Measurements from ENCODE around the gene CFAP298.
"Not testable (repeated sequence)": the region's sequence is repeated elsewhere in the genome, so short reads cannot be mapped to it uniquely, and the experiment has no call there.

Gene CFAP298

GRCh38 chr21:32612075-32612998 is at the start of gene CFAP298:
CFAP298 (minus strand) TSS chr21:32612377; CDS start chr21:32612243, 134 bp downstream.
- peak; percentile 81 for DNase-seq

GRCh38 chr21:32661026-32661782 is 49.0 kb upstream of the CFAP298 start:
- not testable (repeated sequence) for DNase-seq

GRCh38 chr21:32658524-32658923 is 46.3 kb upstream of the CFAP298 start:
- no peak for DNase-seq

- peak; percentile 10 for DNase-seq
Measured at GRCh38 chr21:32653326-32653901, 41.2 kb upstream of the CFAP298 start.

- no peak for DNase-seq
Measured at GRCh38 chr21:32648165-32648564, 36.0 kb upstream of the CFAP298 start.

GRCh38 chr21:32645261-32646182 is 33.3 kb upstream of the CFAP298 start:
- DNase-seq: no peak

- no peak for DNase-seq
Measured at GRCh38 chr21:32641710-32642698, 29.8 kb upstream of the CFAP298 start.

- DNase-seq: no peak
Measured at GRCh38 chr21:32626621-32627196, 14.5 kb upstream of the CFAP298 start.

GRCh38 chr21:32618218-32618617 is 6.0 kb upstream of the CFAP298 start:
- DNase-seq: not testable (repeated sequence)

GRCh38 chr21:32613436-32614043 is 1.4 kb upstream of the CFAP298 start:
- no peak for DNase-seq

GRCh38 chr21:32612999-32613337 is 791 bp upstream of the CFAP298 start:
- DNase-seq: no peak

GRCh38 chr21:32611471-32611997 is 643 bp downstream of the CFAP298 start:
- peak; percentile 33 for DNase-seq

GRCh38 chr21:32610940-32611339 is 1.2 kb downstream of the CFAP298 start:
- DNase-seq: not testable (repeated sequence)

- no peak for DNase-seq
Measured at GRCh38 chr21:32608851-32609250, 3.3 kb downstream of the CFAP298 start.

- DNase-seq: no peak
Measured at GRCh38 chr21:32605469-32605868, 6.7 kb downstream of the CFAP298 start.

- no peak for DNase-seq
Measured at GRCh38 chr21:32604464-32604863, 7.7 kb downstream of the CFAP298 start.

- DNase-seq: no peak
Measured at GRCh38 chr21:32603131-32603530, 9.0 kb downstream of the CFAP298 start.

- DNase-seq: no peak
Measured at GRCh38 chr21:32602099-32602498, 10.1 kb downstream of the CFAP298 start.

- DNase-seq: no peak
Measured at GRCh38 chr21:32599526-32599925, 12.7 kb downstream of the CFAP298 start.

- DNase-seq: no peak
Measured at GRCh38 chr21:32599091-32599490, 13.1 kb downstream of the CFAP298 start.
